DOHH2 (cell line): ENCODE data around the gene FUOM.

ENCODE experiments used
- H3F3A ChIP-seq: fragments of 200-600 bp; sonication (generic), shearing (Covaris generic); 2 replicates; pipeline ENCODE4 v1.6.0; 2016; ENCODE audit warnings: antibody characterized with exemption, mild to moderate bottlenecking; ENCODE audit not compliant: control insufficient read depth, insufficient read depth
- H3K27ac ChIP-seq: fragments of 200-600 bp; sonication (generic); 2 replicates; pipeline ENCODE4 v1.5.1; 2014; ENCODE audit warnings: low read depth, mild to moderate bottlenecking, low read length, moderate library complexity
- H3K27me3 ChIP-seq: fragments of 200-600 bp; sonication (generic); 2 replicates; pipeline ENCODE4 v1.6.1; 2014; ENCODE audit warnings: mild to moderate bottlenecking, low read length, mixed read lengths; ENCODE audit not compliant: control insufficient read depth
- H3K36me3 ChIP-seq: fragments of 200-600 bp; sonication (generic); 2 replicates; pipeline ENCODE4 v1.6.1; 2014; ENCODE audit warnings: mild to moderate bottlenecking, low read length, moderate library complexity, mixed read lengths; ENCODE audit not compliant: control insufficient read depth
- H3K4me1 ChIP-seq: fragments of 200-600 bp; sonication (generic); 2 replicates; pipeline ENCODE4 v1.6.1; 2014; ENCODE audit warnings: mild to moderate bottlenecking, low read length, mixed read lengths; ENCODE audit not compliant: control insufficient read depth
- H3K4me2 ChIP-seq: fragments of 200-600 bp; sonication (generic); 2 replicates; pipeline ENCODE4 v1.6.0; 2014; ENCODE audit warnings: mild to moderate bottlenecking, low read length, moderate library complexity
- H3K4me3 ChIP-seq: fragments of 200-600 bp; sonication (generic); 2 replicates; pipeline ENCODE4 v1.5.1; 2014; ENCODE audit warnings: mild to moderate bottlenecking, low read length, mixed read lengths
- H3K79me2 ChIP-seq: fragments of 200-600 bp; sonication (generic); 2 replicates; pipeline ENCODE4 v1.6.1; 2014; ENCODE audit warnings: mild to moderate bottlenecking, low read length, mixed read lengths; ENCODE audit not compliant: control insufficient read depth
- H3K9me2 ChIP-seq: fragments of 200-600 bp; sonication (generic); replicated peaks from 2 replicates; pipeline ENCODE4 v1.6.1; 2014; ENCODE audit warnings: mild to moderate bottlenecking, low read length, mixed read lengths; ENCODE audit not compliant: control insufficient read depth
- H3K9me3 ChIP-seq: fragments of 200-600 bp; sonication (generic); 2 replicates; pipeline ENCODE4 v1.6.1; 2014; ENCODE audit warnings: antibody characterized with exemption, low read length, mixed read lengths; ENCODE audit not compliant: control insufficient read depth, insufficient read depth
- H4K20me1 ChIP-seq: fragments of 200-600 bp; sonication (generic); 2 replicates; pipeline ENCODE4 v1.6.0; 2014; ENCODE audit warnings: low read depth, mild to moderate bottlenecking, antibody characterized with exemption, low read length, moderate library complexity; ENCODE audit not compliant: control insufficient read depth, insufficient read depth
- CTCF ChIP-seq: fragments of 200-600 bp; sonication (generic); IDR thresholded peaks from one replicate; pipeline ENCODE4 v1.5.1; 2014; ENCODE audit warnings: antibody characterized with exemption, mild to moderate bottlenecking, low read depth, low read length; ENCODE audit not compliant: poor library complexity, severe bottlenecking
- EZH2phosphoT487 ChIP-seq: fragments of 200-600 bp; sonication (generic); IDR thresholded peaks from 2 replicates; pipeline ENCODE4 v1.6.1; 2017; ENCODE audit warnings: borderline replicate concordance, mild to moderate bottlenecking, antibody characterized with exemption, low read length, moderate library complexity, mixed read lengths

FUOM gene

DNA sequence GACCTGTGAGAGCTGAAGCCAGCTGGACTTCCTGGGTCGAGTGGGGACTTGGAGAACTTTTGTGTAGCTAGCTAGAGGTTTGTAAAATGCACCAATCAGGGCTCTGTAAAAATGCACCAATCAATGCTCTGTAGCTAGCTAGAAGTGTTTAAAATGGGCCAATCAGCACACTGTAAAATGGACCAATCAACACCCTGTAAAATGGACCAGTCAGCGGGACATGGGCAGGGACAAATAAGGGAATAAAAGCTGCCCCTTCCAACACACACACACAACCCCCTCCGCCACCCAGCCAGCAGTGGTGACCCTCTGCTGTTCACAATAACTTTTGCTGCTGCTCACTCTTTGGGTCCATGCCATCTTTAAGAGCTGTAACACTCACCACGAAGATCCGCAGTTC, 42.0 kb downstream of the FUOM start:
- Histone ChIP-seq H3K9me3 (peaks cover 2% of the 10 kb centered on the region; the same call in 1 of the 2 replicates), H3K4me3 (no peak overlapping the region), H3K9me2 (no peaks in the 10 kb centered on the region), H3K4me2 (no peak overlapping the region), H3K36me3 (peaks cover 20% of the 10 kb centered on the region), H3K27me3 (no peaks in the 10 kb centered on the region), H3K79me2 (no peaks in the 10 kb centered on the region), H3K4me1 (peaks cover 10% of the 10 kb centered on the region), H3K27ac (no peak overlapping the region), H3F3A (no peaks in the 10 kb centered on the region), H4K20me1 (no peaks in the 10 kb centered on the region)
- TF ChIP-seq CTCF (no peak), EZH2phosphoT487 (no peak)

- Histone ChIP-seq H4K20me1 (no peaks in the 10 kb centered on the region), H3K27me3 (no peaks in the 10 kb centered on the region), H3F3A (no peaks in the 10 kb centered on the region), H3K36me3 (peaks cover 29% of the 10 kb centered on the region), H3K9me2 (no peaks in the 10 kb centered on the region), H3K79me2 (no peaks in the 10 kb centered on the region), H3K4me3 (no peak overlapping the region), H3K4me1 (peaks cover 10% of the 10 kb centered on the region), H3K9me3 (no peaks in the 10 kb centered on the region), H3K4me2 (no peak overlapping the region), H3K27ac (no peak overlapping the region)
- no peak for TF ChIP-seq EZH2phosphoT487
- TF ChIP-seq CTCF, result no peak
Observed at GRCh38 chr10:133314911-133315310, 42.9 kb downstream of the FUOM start.

DNA sequence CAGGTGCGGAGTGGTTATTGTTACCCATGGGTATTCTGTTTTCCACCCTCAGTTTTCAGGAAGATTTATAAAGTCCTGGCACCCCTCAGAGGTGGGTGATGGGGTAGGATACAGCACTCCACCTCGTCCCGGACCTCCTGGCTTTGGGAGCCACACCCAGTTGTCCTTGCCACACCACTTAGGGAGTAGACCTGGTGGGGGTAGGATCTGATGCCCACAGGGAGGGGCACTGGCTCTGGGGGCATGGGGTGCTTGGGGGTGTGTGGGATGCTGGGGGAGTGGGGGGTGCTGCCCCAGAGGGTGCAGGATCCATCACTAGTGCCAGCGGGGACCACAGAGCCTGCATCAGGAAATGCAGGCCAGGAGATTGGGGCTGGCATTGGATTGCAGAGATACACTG, 44.6 kb downstream of the FUOM start:
- Histone ChIP-seq H3K4me2 (no peak overlapping the region), H3K4me3 (no peak overlapping the region), H3K79me2 (peaks cover 10% of the 10 kb centered on the region), H3K9me2 (no peaks in the 10 kb centered on the region), H3K27me3 (no peaks in the 10 kb centered on the region), H3K4me1 (peaks cover 12% of the 10 kb centered on the region), H4K20me1 (peaks cover 7% of the 10 kb centered on the region), H3K27ac (no peak overlapping the region), H3K9me3 (no peaks in the 10 kb centered on the region), H3F3A (no peaks in the 10 kb centered on the region), H3K36me3 (peaks cover 39% of the 10 kb centered on the region)
- TF ChIP-seq CTCF, result no peak
- no peak for TF ChIP-seq EZH2phosphoT487

GRCh38 chr10:133312769-133313145, 45.1 kb downstream of the FUOM start:
- Histone ChIP-seq H3K27me3 (no peaks in the 10 kb centered on the region), H3K36me3 (peaks cover 39% of the 10 kb centered on the region), H3F3A (no peaks in the 10 kb centered on the region), H3K4me1 (peaks cover 12% of the 10 kb centered on the region), H3K27ac (no peak overlapping the region), H3K9me2 (no peaks in the 10 kb centered on the region), H3K4me2 (no peak overlapping the region), H4K20me1 (peaks cover 7% of the 10 kb centered on the region), H3K9me3 (no peaks in the 10 kb centered on the region), H3K79me2 (peaks cover 15% of the 10 kb centered on the region), H3K4me3 (no peak overlapping the region)
- TF ChIP-seq EZH2phosphoT487 (no peak), CTCF (no peak)
